Cardiac muscle cell (in vitro differentiated cells and primary cell): ENCODE measurements around the gene HDAC4. TPM values are rescaled to one million over a fixed set of nuclear protein-coding genes. Genes with fewer than 3 reads are reported as not detected.
A peak's percentile ranks its signal among the peaks of the same experiment; 100 is the strongest.

Experiments used
- DNase-seq, 2 donors: peaks; one replicate each; pipeline versions ENCODE4 v3.0.0 to v3.0.0-alpha.2; 2010 to 2017; ENCODE audit warnings: low read depth in 1 of 2, low spot score in 1 of 2
- H3K27ac ChIP-seq: fragments of 200-600 bp; sonication (generic); 2 replicates; pipeline ENCODE4 v1.5.1; 2016
- H3K27me3 ChIP-seq: fragments of 200-600 bp; sonication (generic); 2 replicates; pipeline ENCODE4 v1.6.0; 2016; ENCODE audit warnings: control low read depth
- H3K36me3 ChIP-seq: fragments of 200-600 bp; sonication (generic); 2 replicates; pipeline ENCODE4 v1.5.1; 2016; ENCODE audit warnings: control low read depth
- H3K4me1 ChIP-seq: fragments of 200-600 bp; sonication (generic); 2 replicates; pipeline ENCODE4 v1.8.1; 2017; ENCODE audit warnings: low read depth, mild to moderate bottlenecking, mixed run types
- H3K4me3 ChIP-seq: fragments of 200-600 bp; sonication (generic); 2 replicates; pipeline ENCODE4 v1.5.1; 2016; ENCODE audit warnings: mild to moderate bottlenecking
- H3K9me3 ChIP-seq: fragments of 200-600 bp; sonication (generic); 2 replicates; pipeline ENCODE4 v1.5.1; 2017; ENCODE audit warnings: low read depth, mild to moderate bottlenecking, control low read depth
- polyA plus RNA-seq: library from polyadenylated mRNA; unstranded; fragments of >200 nt; fragmentation: Nextera tagmentation; extraction: Ambion mirVana; gene quantifications from 2 replicates; pipeline ENCODE4 v1.2.1, GENCODE V29; 2016
- total RNA-seq: library from RNA; depleted of rRNA; stranded (reverse); fragments of >200 nt; gene quantifications from 2 replicates; pipeline ENCODE4 v1.2.3, GENCODE V29; 2016
- TF ChIP-seq, protein P1 (sequence below): IDR thresholded peaks from 2 replicates; pipeline ENCODE4 v1.5.1; 2012; ENCODE audit warnings: low read depth, mild to moderate bottlenecking, low read length

Gene HDAC4
- total and polyA plus RNA-seq, 2 experiments from 2014 or later = 7.0 to 41.6 TPM

DNA sequence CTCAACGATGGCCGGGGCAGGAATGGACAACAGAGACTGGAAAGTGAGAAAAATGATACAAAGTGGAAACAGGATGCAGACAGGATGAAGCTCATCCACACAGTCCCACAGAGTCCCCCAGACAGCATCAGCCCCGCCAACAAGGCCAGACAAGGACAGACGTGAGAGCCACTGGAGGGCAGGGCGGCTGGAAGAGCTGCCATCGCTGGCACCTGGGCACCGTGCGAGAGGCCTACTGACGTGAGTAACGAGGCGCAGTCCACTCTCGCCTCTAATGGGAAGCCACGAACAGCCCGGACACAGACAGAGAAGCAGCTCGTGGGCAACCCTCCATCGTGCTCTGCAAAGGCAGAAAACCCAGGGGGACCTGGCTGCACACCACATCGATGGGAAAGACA lies 17.1 kb downstream of the HDAC4 start:
- Histone ChIP-seq H3K27me3 (no peaks in the 10 kb centered on the region), H3K27ac (no peak overlapping the region), H3K4me3 (no peak overlapping the region), H3K4me1 (peaks cover 6% of the 10 kb centered on the region), H3K9me3 (no peaks in the 10 kb centered on the region), H3K36me3 (no peaks in the 10 kb centered on the region)
- DNase-seq = no peak
- TF ChIP-seq, protein P1, sequence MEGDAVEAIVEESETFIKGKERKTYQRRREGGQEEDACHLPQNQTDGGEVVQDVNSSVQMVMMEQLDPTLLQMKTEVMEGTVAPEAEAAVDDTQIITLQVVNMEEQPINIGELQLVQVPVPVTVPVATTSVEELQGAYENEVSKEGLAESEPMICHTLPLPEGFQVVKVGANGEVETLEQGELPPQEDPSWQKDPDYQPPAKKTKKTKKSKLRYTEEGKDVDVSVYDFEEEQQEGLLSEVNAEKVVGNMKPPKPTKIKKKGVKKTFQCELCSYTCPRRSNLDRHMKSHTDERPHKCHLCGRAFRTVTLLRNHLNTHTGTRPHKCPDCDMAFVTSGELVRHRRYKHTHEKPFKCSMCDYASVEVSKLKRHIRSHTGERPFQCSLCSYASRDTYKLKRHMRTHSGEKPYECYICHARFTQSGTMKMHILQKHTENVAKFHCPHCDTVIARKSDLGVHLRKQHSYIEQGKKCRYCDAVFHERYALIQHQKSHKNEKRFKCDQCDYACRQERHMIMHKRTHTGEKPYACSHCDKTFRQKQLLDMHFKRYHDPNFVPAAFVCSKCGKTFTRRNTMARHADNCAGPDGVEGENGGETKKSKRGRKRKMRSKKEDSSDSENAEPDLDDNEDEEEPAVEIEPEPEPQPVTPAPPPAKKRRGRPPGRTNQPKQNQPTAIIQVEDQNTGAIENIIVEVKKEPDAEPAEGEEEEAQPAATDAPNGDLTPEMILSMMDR = no peak

DNA sequence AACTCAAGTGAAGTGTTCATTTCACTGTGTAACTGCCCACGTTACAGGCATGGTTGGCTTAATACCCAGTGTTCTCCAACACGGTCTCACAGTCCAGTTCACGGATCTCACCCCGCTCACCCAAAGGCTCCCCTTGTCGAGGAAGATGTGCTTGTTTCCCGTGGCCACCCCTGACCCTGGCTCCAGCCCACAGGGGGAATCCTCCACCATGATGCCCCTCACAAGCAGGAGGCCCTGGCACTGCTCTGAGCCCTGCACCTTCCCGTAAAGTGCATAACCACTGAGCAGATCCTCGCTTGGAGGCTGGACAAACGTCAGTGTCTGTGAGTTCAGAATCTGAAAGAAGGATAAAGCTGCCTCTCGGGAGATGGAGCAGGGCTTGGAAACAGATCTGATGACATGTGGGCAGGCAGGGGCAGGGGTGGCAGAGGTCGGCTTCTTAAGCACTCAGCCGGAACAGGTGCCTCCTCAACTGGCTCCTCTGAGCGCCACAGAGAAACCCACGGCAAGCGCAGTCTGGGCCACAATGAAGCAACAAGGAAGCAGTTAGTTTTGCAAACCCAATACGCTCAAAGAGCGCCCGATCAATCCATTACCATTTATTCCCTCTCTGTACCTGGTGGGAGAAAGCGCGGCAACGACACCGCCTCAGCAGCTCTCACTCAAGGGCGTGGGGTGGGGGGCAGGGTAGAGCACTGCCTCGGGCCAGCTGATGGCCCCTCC lies 17.6 kb downstream of the HDAC4 start:
- Histone ChIP-seq H3K36me3 (no peaks in the 10 kb centered on the region), H3K27ac (no peak overlapping the region)
- TF ChIP-seq, protein P1 = no peak

DNA sequence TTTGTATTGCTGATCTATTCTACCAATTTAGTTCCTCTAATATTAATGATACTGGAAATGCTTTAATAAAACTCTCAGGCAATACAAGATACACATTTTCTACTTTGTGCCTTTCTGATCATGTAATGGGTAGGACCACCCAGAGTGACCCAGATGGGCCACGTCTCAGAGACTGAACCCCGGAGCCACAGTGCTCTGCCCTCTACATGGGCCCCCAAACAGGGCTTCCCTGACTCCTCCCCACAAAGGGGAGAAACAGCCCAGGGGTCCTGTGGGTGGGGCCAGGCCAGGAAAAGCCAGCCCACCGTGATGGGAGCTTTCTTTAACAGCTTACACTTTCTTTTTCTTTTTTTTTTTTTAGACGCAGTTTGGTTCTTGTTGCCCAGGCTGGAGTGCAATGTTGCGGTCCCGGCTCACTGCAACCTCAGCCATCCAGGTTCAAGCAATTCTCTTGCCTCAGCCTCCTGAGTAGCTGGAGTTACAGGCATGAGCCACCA lies 18.4 kb downstream of the HDAC4 start:
- TF ChIP-seq, protein P1 = no peak
- Histone ChIP-seq H3K27me3 (no peaks in the 10 kb centered on the region), H3K9me3 (no peaks in the 10 kb centered on the region), H3K4me1 (peaks cover 6% of the 10 kb centered on the region), H3K4me3 (no peak overlapping the region), H3K36me3 (no peaks in the 10 kb centered on the region), H3K27ac (no peak overlapping the region)
- DNase-seq = no peak

More for the DNA sequence above, 17.6 kb downstream of the HDAC4 start:
- Histone ChIP-seq H3K27me3 (no peaks in the 10 kb centered on the region), H3K4me3 (no peak overlapping the region), H3K4me1 (peaks cover 6% of the 10 kb centered on the region), H3K9me3 (no peaks in the 10 kb centered on the region)
- DNase-seq = no peak

DNA sequence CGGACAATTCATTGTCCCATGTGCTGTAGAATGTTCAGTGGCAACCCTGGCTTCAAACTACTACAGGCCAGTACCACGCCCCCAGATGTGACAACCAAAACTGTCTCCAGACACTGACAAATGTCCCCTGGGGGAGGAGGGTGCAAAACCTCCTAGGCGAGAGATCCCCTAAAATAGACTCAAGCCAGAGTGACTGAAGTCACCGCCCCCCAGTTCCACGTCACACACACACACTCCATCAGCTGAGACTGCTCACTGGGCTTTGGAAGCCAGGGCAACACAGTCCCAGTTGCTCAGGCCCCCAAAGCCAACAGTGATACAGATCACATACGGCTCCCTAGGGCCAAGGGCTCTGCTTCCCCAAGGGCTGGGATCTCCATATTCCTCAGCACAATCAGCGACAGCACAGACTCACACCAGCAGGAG lies 19.1 kb downstream of the HDAC4 start:
- no peak for DNase-seq
- Histone ChIP-seq H3K27ac (peak overlapping the region; percentile 31), H3K9me3 (no peaks in the 10 kb centered on the region), H3K36me3 (no peaks in the 10 kb centered on the region), H3K4me3 (no peak overlapping the region), H3K4me1 (peaks cover 6% of the 10 kb centered on the region), H3K27me3 (no peaks in the 10 kb centered on the region)
- TF ChIP-seq, protein P1 = no peak

DNA sequence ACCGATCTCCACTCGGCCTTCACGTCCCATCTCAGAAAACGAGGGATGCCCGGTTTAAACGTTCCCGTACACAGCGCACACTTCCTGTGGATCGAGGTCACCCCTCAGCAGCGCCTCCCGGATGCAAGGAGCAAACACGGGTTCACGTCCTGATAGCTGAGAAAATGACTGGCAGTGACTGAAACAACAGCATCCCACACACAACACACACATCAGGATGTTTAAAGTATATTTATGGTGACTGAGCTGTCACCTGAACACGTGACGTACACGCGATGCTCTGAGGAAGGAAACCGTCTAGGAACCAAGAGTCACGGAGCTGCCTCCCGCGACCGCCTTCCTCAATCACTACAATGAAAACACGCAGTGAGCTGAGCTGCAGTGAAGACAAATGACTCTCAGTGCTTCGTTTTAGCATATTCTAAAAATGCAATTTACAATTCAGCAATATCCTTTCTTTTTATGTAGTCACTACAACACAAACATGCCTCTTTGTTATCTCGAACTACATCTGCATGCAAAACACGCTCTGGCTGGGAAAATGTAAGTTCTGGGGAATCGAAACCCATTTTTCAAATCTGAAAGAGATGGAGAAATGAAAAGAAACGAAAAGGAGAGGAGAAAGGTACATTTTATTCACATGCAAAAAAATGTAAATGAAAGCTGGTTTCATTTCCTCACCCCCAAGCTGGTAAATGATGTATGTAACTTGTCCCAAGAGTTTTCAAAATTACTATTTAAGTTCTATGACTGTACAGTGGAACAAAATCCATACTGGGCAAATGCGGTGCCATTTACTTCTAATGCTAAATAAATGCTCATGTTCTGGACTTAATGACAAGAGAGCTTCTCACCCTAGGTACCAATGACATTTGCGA lies 19.8 kb downstream of the HDAC4 start:
- DNase-seq = no peak
- TF ChIP-seq, protein P1 = no peak
- no peak overlapping the region for H3K27ac ChIP-seq
- no peaks in the 10 kb centered on the region for H3K9me3 ChIP-seq
- H3K4me3 ChIP-seq = no peak overlapping the region
- peaks cover 6% of the 10 kb centered on the region for H3K4me1 ChIP-seq
- H3K36me3 ChIP-seq = no peaks in the 10 kb centered on the region
- no peaks in the 10 kb centered on the region for H3K27me3 ChIP-seq
